ENCODE data around the gene KIF3B.

KIF3B gene

GRCh38 chr20:32277361-32278198 is at the start of gene KIF3B:
Gene KIF3B, plus strand, starts transcription at chr20:32277651. Its CDS starts 32,127 bp downstream, at chr20:32309778.
- peak; percentile 85 to 98 (median 90) for DNase-seq
- intact Hi-C loops (cut with DNase I), result loop anchor here (1.0 to 10.0 kb wide), 2 partner anchors 70 to 187 kb away; partner anchors contain the start of genes PLAGL2 and POFUT1

- DNase-seq, result peak in 1 of 10 donors; percentile 73
- intact Hi-C loops (cut with DNase I), result no loop called here
These were observed 49.4 kb upstream of the KIF3B start for GRCh38 chr20:32227744-32228688.

- intact Hi-C loops (cut with DNase I), result no loop called here
- no peak for DNase-seq
These were observed 48.2 kb upstream of the KIF3B start for GRCh38 chr20:32229251-32229747.

GRCh38 chr20:32230707-32231106 is 46.7 kb upstream of the KIF3B start:
- DNase-seq, result peak in 1 of 10 donors; percentile 24
- intact Hi-C loops (cut with DNase I), result no loop called here

GRCh38 chr20:32231245-32231644 is 46.2 kb upstream of the KIF3B start:
- no peak for DNase-seq
- intact Hi-C loops (cut with DNase I), result no loop called here

GRCh38 chr20:32231847-32232246 is 45.6 kb upstream of the KIF3B start:
- intact Hi-C loops (cut with DNase I), result no loop called here
- DNase-seq, result peak in 1 of 10 donors; percentile 30

- intact Hi-C loops (cut with DNase I), result no loop called here
- peak in 1 of 10 donors; percentile 1 for DNase-seq
These were observed 45.0 kb upstream of the KIF3B start for GRCh38 chr20:32232326-32232886.

GRCh38 chr20:32233286-32233685 is 44.2 kb upstream of the KIF3B start:
- peak in 1 of 10 donors; percentile 57 for DNase-seq
- intact Hi-C loops (cut with DNase I), result no loop called here

GRCh38 chr20:32234135-32234808 is 43.2 kb upstream of the KIF3B start:
- peak in 3 of 10 donors; percentile 35 to 84 (median 55) for DNase-seq

GRCh38 chr20:32235331-32236047 is 42.0 kb upstream of the KIF3B start:
- DNase-seq, result peak in 2 of 10 donors; percentile 9 to 59
- intact Hi-C loops (cut with DNase I), result no loop called here

More at GRCh38 chr20:32234135-32234808, 43.2 kb upstream of the KIF3B start:
- intact Hi-C loops (cut with DNase I), result no loop called here

- DNase-seq, result peak in 2 of 10 donors; percentile 21 to 49
- intact Hi-C loops (cut with DNase I), result no loop called here
These were observed 41.4 kb upstream of the KIF3B start for GRCh38 chr20:32236048-32236533.

- peak in 1 of 10 donors; percentile 5 for DNase-seq
- intact Hi-C loops (cut with DNase I), result no loop called here
These were observed 40.6 kb upstream of the KIF3B start for GRCh38 chr20:32236819-32237218.

- DNase-seq, result peak in 2 of 10 donors; percentile 17 to 62
These were observed 40.0 kb upstream of the KIF3B start for GRCh38 chr20:32237419-32237818.

GRCh38 chr20:32238483-32239425 is 38.7 kb upstream of the KIF3B start:
- peak in 2 of 10 donors; percentile 32 to 68 for DNase-seq
- intact Hi-C loops (cut with DNase I), result no loop called here

More at GRCh38 chr20:32237419-32237818, 40.0 kb upstream of the KIF3B start:
- intact Hi-C loops (cut with DNase I), result no loop called here

GRCh38 chr20:32240205-32240604 is 37.2 kb upstream of the KIF3B start:
- peak in 2 of 10 donors; percentile 2 to 44 for DNase-seq
- intact Hi-C loops (cut with DNase I), result no loop called here

- peak in 2 of 10 donors; percentile 4 for DNase-seq
- intact Hi-C loops (cut with DNase I), result no loop called here
These were observed 35.6 kb upstream of the KIF3B start for GRCh38 chr20:32241807-32242206.

GRCh38 chr20:32244150-32244823 is 33.2 kb upstream of the KIF3B start:
- intact Hi-C loops (cut with DNase I), result no loop called here
- peak in 1 of 10 donors; percentile 3 for DNase-seq

All from posterior cingulate gyrus (tissue), 11 donors.